A673 (cell line): ENCODE measurements around the gene CPT1C. TPM values are rescaled to one million over a fixed set of nuclear protein-coding genes. Genes with fewer than 3 reads are reported as not detected.
A peak's percentile ranks its signal among the peaks of the same experiment; 100 is the strongest.

ENCODE experiments used
- BruUV-seq: library from RNA; stranded (reverse); fragments of 400-500 nt; replicated peaks from 2 replicates; lab custom pipeline; 2021; lab: Mats Ljungman, UMichigan
- CTCF ChIA-PET: fragments of 300-600 bp; sonication (Branson Sonifier 250); formaldehyde crosslinking; loops from one replicate; lab custom pipeline; 2022; ENCODE audit warnings: antibody characterized with exemption; lab: Charles Lee
- POLR2A ChIA-PET: fragments of 300-600 bp; sonication (Branson Sonifier 250); formaldehyde crosslinking; loops from one replicate; lab custom pipeline; 2022; ENCODE audit warnings: antibody characterized with exemption; ENCODE audit not compliant: low non-redundant PET; lab: Charles Lee
- DNase-seq: peaks from one replicate; pipeline ENCODE4 v3.0.0-alpha.2; 2015; ENCODE audit warnings: low spot score
- H3K27ac ChIP-seq: fragments of 200-600 bp; sonication (generic); 2 replicates; pipeline ENCODE4 v1.5.1; 2016; ENCODE audit warnings: mixed run types, low read depth, mild to moderate bottlenecking, mixed read lengths, antibody characterized with exemption, low read length; ENCODE audit not compliant: poor library complexity, severe bottlenecking
- H3K27me3 ChIP-seq: fragments of 200-600 bp; sonication (generic); replicated peaks from 2 replicates; pipeline ENCODE4 v1.6.1; 2017; ENCODE audit warnings: mixed run types, low read depth, mild to moderate bottlenecking, mixed read lengths, antibody characterized with exemption, low read length; ENCODE audit not compliant: insufficient read depth, poor library complexity
- H3K36me3 ChIP-seq: fragments of 200-600 bp; sonication (generic); 2 replicates; pipeline ENCODE4 v1.6.1; 2016; ENCODE audit warnings: mixed run types, mild to moderate bottlenecking, mixed read lengths, antibody characterized with exemption, low read length; ENCODE audit not compliant: insufficient read depth, poor library complexity, severe bottlenecking
- H3K4me1 ChIP-seq: fragments of 200-600 bp; sonication (generic); 2 replicates; pipeline ENCODE4 v1.6.1; 2017; ENCODE audit warnings: mixed run types, mild to moderate bottlenecking, mixed read lengths, antibody characterized with exemption, low read length; ENCODE audit not compliant: insufficient read depth, poor library complexity, severe bottlenecking
- H3K4me3 ChIP-seq: fragments of 200-600 bp; sonication (generic); 2 replicates; pipeline ENCODE4 v1.5.1; 2016; ENCODE audit warnings: low read depth, mixed run types, mild to moderate bottlenecking, mixed read lengths, low read length; ENCODE audit not compliant: poor library complexity, severe bottlenecking
- H3K9me3 ChIP-seq: fragments of 200-600 bp; sonication (generic); 2 replicates; pipeline ENCODE4 v1.6.1; 2016; ENCODE audit warnings: mixed run types, low read depth, mild to moderate bottlenecking, mixed read lengths, antibody characterized with exemption, low read length; ENCODE audit not compliant: poor library complexity, severe bottlenecking
- CTCF ChIP-seq: fragments of 300-800, 200-600 bp; sonication (generic); conservative IDR thresholded peaks from 2 replicates; pipeline ENCODE4 v1.5.1; 2017; ENCODE audit warnings: low read depth, mild to moderate bottlenecking, antibody characterized with exemption, low read length, moderate library complexity, mixed read lengths
- EZH2 ChIP-seq: fragments of 200-600 bp; sonication (generic); IDR thresholded peaks from 2 replicates; pipeline ENCODE4 v1.6.1; 2017; ENCODE audit warnings: borderline replicate concordance, low read depth, mild to moderate bottlenecking, mixed read lengths, antibody characterized with exemption, low read length; ENCODE audit not compliant: poor library complexity, severe bottlenecking
- intact Hi-C: fragments of 100-400 bp; cut with micrococcal nuclease; formaldehyde crosslinking; loops from one replicate; pipeline ENCODE4 v1.10.0; 2022; ENCODE audit not compliant: unreplicated experiment
- total RNA-seq: library from RNA; stranded (reverse); gene quantifications from 2 replicates; pipeline ENCODE4 v1.2.3, GENCODE V29; 2021

CPT1C gene
- total RNA-seq, 1 experiment from 2014 or later, result 23.3 TPM

DNA sequence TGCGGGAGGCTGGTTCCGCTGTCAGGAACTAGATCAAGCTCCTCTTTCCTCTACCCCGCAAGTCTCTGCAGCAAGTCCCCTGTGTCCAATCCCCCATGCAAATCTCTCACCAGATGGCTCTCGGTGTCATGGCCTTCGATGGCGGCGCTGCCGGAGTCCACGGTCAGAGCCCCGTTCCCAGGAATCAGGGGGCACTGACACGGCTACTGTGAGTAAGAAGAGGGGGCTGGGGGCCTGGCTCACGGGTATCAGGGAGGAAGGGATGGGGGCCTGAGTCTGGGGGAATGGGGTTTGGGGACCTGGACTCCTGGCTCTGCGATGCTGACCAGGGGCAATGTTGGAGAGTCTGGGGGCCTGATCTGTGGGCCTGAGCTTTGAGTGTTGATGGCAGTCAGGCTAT, 44.9 kb upstream of the CPT1C start:
- Histone ChIP-seq H3K27me3 (no peaks in the 10 kb centered on the region), H3K27ac (peak overlapping the region; percentile 26), H3K4me3 (no peak overlapping the region), H3K4me1 (peaks cover 17% of the 10 kb centered on the region), H3K9me3 (no peaks in the 10 kb centered on the region), H3K36me3 (peaks cover 43% of the 10 kb centered on the region)
- DNase-seq, result no peak
- ChIA-PET CTCF (no interaction called here), POLR2A (no interaction called here)
- TF ChIP-seq EZH2, result no peak
- no peak for TF ChIP-seq CTCF
- intact Hi-C loops, result no loop called here
- BruUV-seq, result no TSS peak

- H3K4me3 ChIP-seq, result no peak overlapping the region
- CTCF ChIA-PET, result no interaction called here
- POLR2A ChIA-PET, result no interaction called here
- no TSS peak for BruUV-seq
- TF ChIP-seq CTCF, result no peak
- TF ChIP-seq EZH2, result no peak
- peaks cover 11% of the 10 kb centered on the region for H3K4me1 ChIP-seq
- intact Hi-C loops, result no loop called here
- no peaks in the 10 kb centered on the region for H3K9me3 ChIP-seq
- peak overlapping the region; percentile 26 for H3K27ac ChIP-seq
- no peak for DNase-seq
- no peaks in the 10 kb centered on the region for H3K27me3 ChIP-seq
- H3K36me3 ChIP-seq, result peaks cover 49% of the 10 kb centered on the region
Measured at GRCh38 chr19:49646586-49646985, 44.3 kb upstream of the CPT1C start.

GRCh38 chr19:49651029-49651819, 39.7 kb upstream of the CPT1C start:
- TF ChIP-seq CTCF, result no peak
- no peak for TF ChIP-seq EZH2
- ChIA-PET POLR2A (no interaction called here), CTCF (no interaction called here)
- no peaks in the 10 kb centered on the region for H3K9me3 ChIP-seq
- H3K4me3 ChIP-seq, result no peak overlapping the region
- DNase-seq, result no peak
- peaks cover 72% of the 10 kb centered on the region for H3K36me3 ChIP-seq
- no peaks in the 10 kb centered on the region for H3K27me3 ChIP-seq
- H3K27ac ChIP-seq, result no peak overlapping the region
- no TSS peak for BruUV-seq
- H3K4me1 ChIP-seq, result no peaks in the 10 kb centered on the region
- intact Hi-C loops, result no loop called here
